Adrenal gland (tissue), 12 donors: ENCODE data around the gene SLC6A4. TPM values are rescaled to one million over a fixed set of nuclear protein-coding genes. Genes with fewer than 3 reads are reported as not detected.

Source experiments
- DNase-seq, 7 donors: peaks; one replicate each; pipeline ENCODE4 v3.0.0-alpha.2; 2019 to 2020
- H3K27ac ChIP-seq, 5 donors: fragments of 200-600 bp; sonication (generic) in 4 of 5; 1 replicate in 3 of 5; 2 replicates in 2 of 5; pipeline versions ENCODE4 v1.5.1 to v1.8.0; 2016 to 2020; ENCODE audit warnings: mild to moderate bottlenecking in 1 of 5
- H3K27me3 ChIP-seq: fragments of 200-600 bp; 2 replicates; pipeline ENCODE4 v1.8.0; 2021
- H3K36me3 ChIP-seq, 2 donors: fragments of 200-600 bp; replicated peaks in 1 of 2; 1 replicate in 1 of 2; 2 replicates in 1 of 2; pipeline versions ENCODE4 v1.5.1 to v1.8.0; 2018 to 2022
- H3K4me1 ChIP-seq, 2 donors: fragments of 200-600 bp; replicated peaks in 1 of 2; 1 replicate in 1 of 2; 2 replicates in 1 of 2; pipeline versions ENCODE4 v1.5.1 to v1.8.0; 2018 to 2021
- H3K4me3 ChIP-seq, 4 donors: fragments of 200-600 bp; sonication (generic) in 3 of 4; one replicate each; pipeline ENCODE4 v1.5.1; 2016 to 2018
- H3K9me3 ChIP-seq, 3 donors: fragments of 200-600 bp; sonication (generic) in 1 of 3; replicated peaks in 1 of 3; 1 replicate in 2 of 3; 2 replicates in 1 of 3; pipeline versions ENCODE4 v1.5.1 to v1.8.0; 2016 to 2021
- CTCF ChIP-seq, 6 experiments: fragments of 450-650 bp in 4 of 6; fragments of 200-600 bp in 2 of 6; sonication (generic) in 1 of 6; IDR thresholded peaks; 1 replicate in 5 of 6; 2 replicates in 1 of 6; pipeline versions ENCODE4 v1.5.1 to v1.8.0; 2016 to 2021; ENCODE audit warnings: antibody characterized with exemption in 6 of 6, mild to moderate bottlenecking in 2 of 6, moderate library complexity in 1 of 6
- POLR2A ChIP-seq, 2 donors: fragments of 450-650 bp; IDR thresholded peaks; one replicate each; pipeline ENCODE4 v1.6.1; 2017; ENCODE audit warnings: antibody characterized with exemption in 2 of 2, mild to moderate bottlenecking in 2 of 2, moderate library complexity in 1 of 2
- WGBS, 4 donors: extraction: QIAGEN DNeasy Blood & Tissue Kit in 2 of 4; methylation state at CpG; one replicate each; pipeline versions ENCODE4 v1.1.5 to v1.1.7; 2013 to 2017; 5-methylcytosine and 5-hydroxymethylcytosine counted together
- intact Hi-C, 2 donors: fragments of 100-400 bp; cut with DNase I; formaldehyde crosslinking; loops; one replicate each; pipeline versions ENCODE4 v1.14.1 to v1.15.0; 2022 to 2023
- polyA plus RNA-seq, 3 donors: library from polyadenylated mRNA; stranded (reverse); fragments of 200-250 nt in 2 of 3; fragments of 350-450 nt in 1 of 3; fragmentation: Illumina TruSeq in 1 of 3; extraction: RNeasy Lipid Tissue Mini Kit (QIAGEN cat#74804) in 1 of 3; gene quantifications; one replicate each; pipeline ENCODE4 v1.2.3, GENCODE V29; 2013 to 2014
- total RNA-seq, 9 donors: library from RNA; depleted of rRNA in 4 of 9; stranded (reverse); fragments of >200 nt in 4 of 9; fragments of 120-200 nt in 1 of 9; fragmentation: NEBNext Ultra II Directional in 1 of 9; extraction: Animal tissue kit (Norgen Biotek cat#: 25700) in 1 of 9; gene quantifications; one replicate each; pipeline versions ENCODE4 v1.1.0 to v1.2.4, GENCODE V29; 2013 to 2023
- donor health status: healthy with polysubstance abuse.
- donor health status: Bipolar disorder and iron deficiency.
- donor health status: DM: yes; HTN: yes; CAD: no.
- donor health status: DM: no; HTN: no; CAD: no.
- donor health status: DM: no; HTN: no; CAD: no.
- donor health status: DM: yes; HTN: yes; CAD: no.

The SLC6A4 gene
- total and polyA plus RNA-seq, 12 donors, result 0.03 to 0.67 (median 0.17) TPM; not detected in 3

GRCh38 chr17:30263552-30264333, 28.2 kb upstream of the SLC6A4 start:
- Histone ChIP-seq H3K9me3 (no peaks in the 10 kb centered on the region), H3K36me3 (peaks cover 0 to 10% of the 10 kb centered on the region in 2 donors), H3K27me3 (no peaks in the 10 kb centered on the region), H3K4me3 (no peak overlapping the region), H3K27ac (peak overlapping the region in 4 of 5 donors; percentile 13 to 67 (median 33)), H3K4me1 (peaks cover 15 to 20% of the 10 kb centered on the region in 2 donors)
- intact Hi-C loops, result no loop called here
- DNase-seq, result peak in 1 of 7 donors; percentile 9
- TF ChIP-seq POLR2A (IDR thresholded peaks at IDR 0.05), result no peak
- TF ChIP-seq CTCF (IDR thresholded peaks at IDR 0.05), result no peak
- WGBS, 4 donors, result 22 to 51% (median 38%) methylated on average over 2 of the region's 2 CpGs

- WGBS, 4 donors, result 62 to 81% (median 68%) methylated on average over 5 of the region's 5 CpGs
- intact Hi-C loops, result no loop called here
- DNase-seq, result no peak
- TF ChIP-seq CTCF (IDR thresholded peaks at IDR 0.05), result no peak
- no peak for TF ChIP-seq POLR2A (IDR thresholded peaks at IDR 0.05)
- H3K36me3 ChIP-seq, result peaks cover 0 to 7% of the 10 kb centered on the region in 2 donors
- no peaks in the 10 kb centered on the region for H3K9me3 ChIP-seq
- H3K4me3 ChIP-seq, result no peak overlapping the region
- H3K4me1 ChIP-seq, result peaks cover 5 to 21% of the 10 kb centered on the region in 2 donors
- no peaks in the 10 kb centered on the region for H3K27me3 ChIP-seq
- no peak overlapping the region for H3K27ac ChIP-seq
Observed at GRCh38 chr17:30256756-30257506, 21.4 kb upstream of the SLC6A4 start.

- H3K36me3 ChIP-seq, result peaks cover 0 to 13% of the 10 kb centered on the region in 2 donors
Observed at GRCh38 chr17:30254150-30254549, 18.7 kb upstream of the SLC6A4 start.

More at GRCh38 chr17:30254150-30254549, 18.7 kb upstream of the SLC6A4 start:
- Histone ChIP-seq H3K27me3 (no peaks in the 10 kb centered on the region), H3K4me3 (no peak overlapping the region), H3K27ac (no peak overlapping the region), H3K9me3 (no peaks in the 10 kb centered on the region), H3K4me1 (peaks cover 5 to 21% of the 10 kb centered on the region in 2 donors)
- TF ChIP-seq POLR2A (IDR thresholded peaks at IDR 0.05) (no peak), CTCF (IDR thresholded peaks at IDR 0.05) (no peak)
- intact Hi-C loops, result no loop called here
- no peak for DNase-seq
- 38 to 65% (median 58%) methylated on average over 1 of the region's 1 CpG for WGBS, 4 donors
